Kidney tubule cell (primary cell): ENCODE measurements around the gene MINDY4.
A peak's percentile ranks its signal among the peaks of the same experiment; 100 is the strongest.

ENCODE experiments used
- DNase-seq: peaks from one replicate; pipeline ENCODE4 v3.0.0-alpha.2; 2018; ENCODE audit warnings: low spot score

The MINDY4 gene

DNA sequence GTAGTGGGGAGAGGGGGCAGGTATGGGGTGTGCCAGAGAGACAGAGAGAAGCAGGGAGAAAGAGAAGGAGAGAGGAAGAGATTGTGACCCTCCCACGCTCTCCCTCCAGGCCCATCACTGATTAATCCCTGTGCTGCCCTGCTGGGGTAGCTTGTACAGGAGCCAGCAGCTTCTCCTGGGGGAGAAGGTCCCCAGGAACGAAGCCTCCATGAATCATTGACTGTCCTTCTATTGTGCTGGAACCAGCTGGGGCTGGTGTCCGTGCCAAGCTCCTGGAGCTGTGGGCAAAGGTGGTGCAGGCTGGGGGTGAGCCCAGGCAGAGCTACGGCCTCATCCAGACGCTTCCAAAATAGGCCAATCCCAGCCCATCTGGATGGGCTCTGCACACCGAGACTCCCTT is 161.3 kb downstream of the MINDY4 start:
- peak; percentile 77 for DNase-seq

- DNase-seq = no peak
Observed at GRCh38 chr7:30933124-30933974, 162.1 kb downstream of the MINDY4 start.

DNA sequence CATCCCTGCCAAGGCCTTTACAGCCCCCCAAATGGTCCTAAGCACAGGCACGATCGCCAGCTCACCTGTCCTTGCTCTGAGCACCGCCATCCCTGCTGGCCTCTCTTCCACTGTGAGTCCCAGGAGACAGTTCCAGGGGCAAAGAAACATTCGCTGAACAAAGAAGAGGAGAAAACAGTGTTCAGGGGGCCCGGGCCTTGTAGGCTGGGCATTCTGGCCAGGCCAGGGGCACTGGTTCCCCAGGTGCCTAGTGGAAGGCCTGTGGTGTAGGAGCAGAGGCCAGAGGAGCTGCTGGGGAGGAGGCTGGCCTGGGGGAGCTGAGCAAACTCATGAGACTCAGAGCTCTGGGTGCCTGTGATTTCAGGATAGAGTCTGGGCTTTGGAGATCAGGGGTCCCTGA is 163.0 kb downstream of the MINDY4 start:
- no peak for DNase-seq

- no peak for DNase-seq
Observed at GRCh38 chr7:30934732-30935568, 163.7 kb downstream of the MINDY4 start.

- no peak for DNase-seq
Observed at GRCh38 chr7:30935569-30935877, 164.3 kb downstream of the MINDY4 start.

GRCh38 chr7:30936650-30937245 is 165.5 kb downstream of the MINDY4 start:
- DNase-seq = no peak

DNA sequence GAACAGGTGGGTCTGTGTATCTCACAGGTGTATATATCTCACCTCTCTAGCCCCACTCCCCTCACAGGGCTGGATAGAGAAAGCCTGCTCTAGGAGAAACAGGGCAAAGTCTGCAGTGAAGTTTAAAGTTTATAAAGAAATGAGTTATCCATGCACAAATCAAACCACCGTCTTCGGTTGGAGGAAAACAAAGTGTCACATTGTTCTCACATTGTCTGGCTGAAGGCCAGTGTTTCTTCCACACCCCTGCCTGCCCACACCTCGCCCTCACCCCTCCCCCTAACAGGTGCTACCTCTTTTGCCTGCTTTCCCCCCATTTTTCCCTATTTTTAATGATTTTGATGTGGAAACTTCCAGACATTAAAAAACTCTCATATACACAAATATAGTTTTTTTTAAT is 166.2 kb downstream of the MINDY4 start:
- peak; percentile 14 for DNase-seq

DNA sequence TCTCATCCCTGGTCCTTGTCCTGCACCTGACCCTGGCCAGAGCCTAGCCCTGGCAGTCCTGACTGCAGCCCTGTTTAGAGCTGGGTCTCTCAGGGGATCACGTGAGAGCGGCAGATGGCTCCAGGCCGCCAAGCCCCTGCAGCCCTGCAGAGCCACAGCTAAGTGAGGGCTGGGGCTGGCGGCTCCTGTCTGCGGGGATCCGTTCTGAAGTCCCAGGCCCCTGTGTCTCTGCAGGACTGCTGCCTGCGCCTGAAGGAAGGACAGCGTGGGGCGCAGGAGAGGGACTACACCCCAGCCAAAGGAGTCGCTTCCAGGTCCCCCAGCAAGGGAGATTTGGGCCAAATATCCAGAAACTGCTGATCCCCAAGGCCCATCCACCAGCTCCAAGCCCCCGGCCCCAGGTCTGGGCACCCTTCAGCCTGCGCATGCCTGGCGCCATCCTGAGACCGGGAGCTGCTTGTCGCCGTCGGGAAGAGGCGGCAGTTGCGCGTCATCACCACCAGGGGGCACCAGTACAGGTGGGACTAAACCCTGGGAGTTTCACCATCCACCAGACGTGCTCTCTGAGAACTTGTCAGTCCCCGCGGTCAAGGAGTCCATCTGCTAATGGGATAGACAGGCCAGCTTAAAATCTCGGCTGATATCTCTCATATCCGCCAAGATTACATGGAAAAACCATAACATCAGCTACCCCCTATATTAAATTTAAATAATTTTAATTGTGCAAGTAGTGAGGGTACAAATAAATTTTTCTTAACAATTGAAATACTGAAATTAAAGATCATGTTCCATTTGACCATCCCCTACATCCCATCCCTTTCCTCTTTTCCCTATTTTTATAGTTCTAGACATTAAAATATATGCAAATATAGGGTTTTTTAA is 167.5 kb downstream of the MINDY4 start:
- peak; percentile 84 for DNase-seq

- DNase-seq = peak; percentile 13
Observed at GRCh38 chr7:30941582-30942323, 170.5 kb downstream of the MINDY4 start.
